CD4-positive, alpha-beta T cell treated with Interleukin-4 for 1 hour (primary cell): ENCODE results near the gene HYAL4.

ENCODE experiments used
- DNase-seq, 2 donors: peaks; one replicate each; pipeline ENCODE4 v3.0.0-alpha.2; 2020 to 2022

Gene HYAL4

GRCh38 chr7:123918309-123918708 is 73.3 kb downstream of the HYAL4 start:
- DNase-seq, result no peak

- no peak for DNase-seq
Measured at GRCh38 chr7:123923599-123923998, 78.6 kb downstream of the HYAL4 start.

GRCh38 chr7:123924941-123925340 is 80.0 kb downstream of the HYAL4 start, which contains the start of gene SPAM1:
Gene SPAM1, plus strand, starts transcription at chr7:123925241. Its CDS starts 28,330 bp downstream, at chr7:123953571.
- no peak for DNase-seq
